Cardiac muscle cell (in vitro differentiated cells and primary cell): Measurements from ENCODE around the gene CAMK2D. TPM values are rescaled to one million over a fixed set of nuclear protein-coding genes. Genes with fewer than 3 reads are reported as not detected.

Source experiments
- DNase-seq, 2 donors: peaks; one replicate each; pipeline versions ENCODE4 v3.0.0 to v3.0.0-alpha.2; 2010 to 2017; ENCODE audit warnings: low read depth in 1 of 2, low spot score in 1 of 2
- H3K27ac ChIP-seq: fragments of 200-600 bp; sonication (generic); 2 replicates; pipeline ENCODE4 v1.5.1; 2016
- H3K27me3 ChIP-seq: fragments of 200-600 bp; sonication (generic); 2 replicates; pipeline ENCODE4 v1.6.0; 2016; ENCODE audit warnings: control low read depth
- H3K36me3 ChIP-seq: fragments of 200-600 bp; sonication (generic); 2 replicates; pipeline ENCODE4 v1.5.1; 2016; ENCODE audit warnings: control low read depth
- H3K4me1 ChIP-seq: fragments of 200-600 bp; sonication (generic); 2 replicates; pipeline ENCODE4 v1.8.1; 2017; ENCODE audit warnings: low read depth, mild to moderate bottlenecking, mixed run types
- H3K4me3 ChIP-seq: fragments of 200-600 bp; sonication (generic); 2 replicates; pipeline ENCODE4 v1.5.1; 2016; ENCODE audit warnings: mild to moderate bottlenecking
- H3K9me3 ChIP-seq: fragments of 200-600 bp; sonication (generic); 2 replicates; pipeline ENCODE4 v1.5.1; 2017; ENCODE audit warnings: low read depth, mild to moderate bottlenecking, control low read depth
- CTCF ChIP-seq: IDR thresholded peaks from 2 replicates; pipeline ENCODE4 v1.5.1; 2012; ENCODE audit warnings: low read depth, mild to moderate bottlenecking, low read length
- polyA plus RNA-seq: library from polyadenylated mRNA; unstranded; fragments of >200 nt; fragmentation: Nextera tagmentation; extraction: Ambion mirVana; gene quantifications from 2 replicates; pipeline ENCODE4 v1.2.1, GENCODE V29; 2016
- total RNA-seq: library from RNA; depleted of rRNA; stranded (reverse); fragments of >200 nt; gene quantifications from 2 replicates; pipeline ENCODE4 v1.2.3, GENCODE V29; 2016

CAMK2D gene
- total and polyA plus RNA-seq, 2 experiments from 2014 or later = 60.6 to 84.7 TPM

- no peak for DNase-seq
- H3K27ac ChIP-seq = no peak overlapping the region
- no peak for TF ChIP-seq CTCF
Observed at GRCh38 chr4:113783289-113783688, 21.8 kb upstream of the CAMK2D start.

GRCh38 chr4:113781439-113782040 lies 20.0 kb upstream of the CAMK2D start:
- DNase-seq = peak; percentile 38 to 62
- peak; percentile 64 for TF ChIP-seq CTCF
- Histone ChIP-seq H3K4me3 (no peak overlapping the region), H3K9me3 (no peaks in the 10 kb centered on the region), H3K27ac (no peak overlapping the region), H3K4me1 (no peaks in the 10 kb centered on the region), H3K36me3 (no peaks in the 10 kb centered on the region), H3K27me3 (no peaks in the 10 kb centered on the region)

More at GRCh38 chr4:113783289-113783688, 21.8 kb upstream of the CAMK2D start:
- H3K27me3 ChIP-seq = no peaks in the 10 kb centered on the region
- H3K4me1 ChIP-seq = no peaks in the 10 kb centered on the region
- no peaks in the 10 kb centered on the region for H3K36me3 ChIP-seq
- no peak overlapping the region for H3K4me3 ChIP-seq
- H3K9me3 ChIP-seq = no peaks in the 10 kb centered on the region

DNA sequence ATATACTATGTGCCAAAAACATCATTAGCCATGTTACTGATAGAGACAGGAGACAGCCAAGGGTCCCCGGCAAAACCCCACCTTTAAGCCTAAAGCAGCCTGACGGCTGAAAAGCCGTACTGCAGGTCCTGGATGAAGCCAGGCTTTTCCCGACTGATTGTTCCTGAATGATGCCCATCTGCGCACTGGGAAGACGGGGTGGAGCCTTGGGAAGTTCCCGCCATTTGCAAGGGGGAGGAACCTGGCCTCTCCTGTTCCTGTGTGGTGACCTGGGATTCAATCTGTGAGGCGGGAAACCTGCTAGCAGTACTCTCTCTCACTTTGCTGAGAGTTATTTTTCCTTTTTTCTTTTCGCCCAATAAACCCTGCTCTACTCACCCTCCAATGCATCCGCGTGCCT lies 15.1 kb upstream of the CAMK2D start:
- H3K36me3 ChIP-seq = no peaks in the 10 kb centered on the region
- H3K4me3 ChIP-seq = no peak overlapping the region
- TF ChIP-seq CTCF = no peak
- H3K27ac ChIP-seq = no peak overlapping the region
- no peaks in the 10 kb centered on the region for H3K4me1 ChIP-seq
- no peaks in the 10 kb centered on the region for H3K9me3 ChIP-seq
- DNase-seq = no peak
- no peaks in the 10 kb centered on the region for H3K27me3 ChIP-seq

DNA sequence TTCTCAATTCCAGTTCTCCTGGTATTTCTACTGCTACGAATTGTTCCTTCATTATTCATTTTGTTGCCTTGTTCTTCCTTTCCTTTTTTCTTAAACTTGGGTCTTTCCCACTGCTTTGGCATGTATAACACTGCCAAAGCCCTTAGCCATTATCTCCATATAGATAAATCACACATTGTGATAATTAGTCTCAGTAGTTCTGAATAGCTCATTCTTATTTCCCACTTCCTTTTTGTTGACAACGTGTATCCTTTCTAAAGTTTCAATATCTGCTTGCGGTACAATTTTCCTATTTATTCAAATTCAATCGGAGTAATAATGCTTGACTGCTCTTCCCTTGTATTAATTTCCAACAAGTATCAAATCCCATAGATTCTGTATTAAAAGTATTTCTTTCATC lies 14.5 kb upstream of the CAMK2D start:
- Histone ChIP-seq H3K4me1 (no peaks in the 10 kb centered on the region), H3K27ac (no peak overlapping the region), H3K4me3 (no peak overlapping the region), H3K36me3 (no peaks in the 10 kb centered on the region), H3K9me3 (no peaks in the 10 kb centered on the region), H3K27me3 (no peaks in the 10 kb centered on the region)
- no peak for TF ChIP-seq CTCF
- DNase-seq = peak in 1 of 2 donors; percentile 17

DNA sequence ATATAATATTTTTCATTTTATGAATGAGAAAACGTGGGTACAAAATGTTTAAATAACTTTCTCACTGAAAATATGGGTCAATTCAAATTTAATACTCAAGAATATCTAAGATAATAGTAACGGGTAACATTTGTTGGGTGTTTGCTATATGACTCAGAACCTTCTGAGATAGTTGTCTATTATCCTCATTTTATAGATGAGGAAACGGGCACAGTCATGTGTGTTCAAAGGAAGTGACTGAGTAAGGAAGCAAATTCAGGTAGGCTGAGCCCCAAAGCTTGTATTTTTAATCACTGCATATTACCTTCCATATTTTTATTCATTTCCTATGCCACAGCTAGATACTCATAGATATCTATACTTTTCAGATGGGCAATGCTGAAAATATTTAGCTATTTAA lies 12.2 kb upstream of the CAMK2D start:
- no peak overlapping the region for H3K27ac ChIP-seq
- H3K4me3 ChIP-seq = no peak overlapping the region
- no peaks in the 10 kb centered on the region for H3K4me1 ChIP-seq
- DNase-seq = no peak
- no peaks in the 10 kb centered on the region for H3K9me3 ChIP-seq
- H3K27me3 ChIP-seq = no peaks in the 10 kb centered on the region
- H3K36me3 ChIP-seq = no peaks in the 10 kb centered on the region
- no peak for TF ChIP-seq CTCF

GRCh38 chr4:113773014-113773413 lies 11.5 kb upstream of the CAMK2D start:
- Histone ChIP-seq H3K36me3 (no peaks in the 10 kb centered on the region), H3K27ac (no peak overlapping the region), H3K4me3 (no peak overlapping the region), H3K4me1 (no peaks in the 10 kb centered on the region), H3K27me3 (no peaks in the 10 kb centered on the region), H3K9me3 (no peaks in the 10 kb centered on the region)
- TF ChIP-seq CTCF = no peak
- no peak for DNase-seq
